ENCODE measurements around the gene LTBR.

LTBR gene

DNA sequence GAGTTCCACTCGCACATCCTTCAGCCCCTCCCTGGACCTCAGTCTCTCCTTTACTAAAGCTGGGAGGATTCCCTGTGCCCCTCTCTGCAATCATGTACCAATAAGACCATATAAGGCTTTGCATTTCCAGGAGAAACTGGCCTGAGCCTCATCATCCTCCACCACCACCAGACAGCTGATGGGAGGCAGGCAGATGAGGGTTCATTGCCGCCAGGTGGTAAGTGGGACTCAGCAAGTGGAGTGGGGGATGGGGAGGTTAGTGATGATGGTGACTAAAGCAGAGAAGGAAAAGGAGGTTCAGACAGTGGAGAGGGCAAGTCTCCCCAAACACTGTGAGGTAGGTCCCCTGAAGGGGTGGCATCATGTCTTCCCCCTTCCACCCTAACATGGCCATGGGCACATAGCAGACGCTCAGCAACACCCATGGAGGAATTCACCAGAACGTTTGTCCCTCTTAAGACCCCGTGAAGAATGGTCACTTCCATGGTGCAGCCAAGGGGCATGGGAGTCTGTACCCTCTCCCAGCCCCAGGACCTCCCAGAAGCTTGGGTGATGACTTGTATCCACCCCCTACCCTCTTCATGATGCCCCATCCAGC, 37.6 kb upstream of the LTBR start:
- in situ Hi-C loops (cut with HindIII; ENCODE audit: low sequenced_read_pairs): no loop called here

DNA sequence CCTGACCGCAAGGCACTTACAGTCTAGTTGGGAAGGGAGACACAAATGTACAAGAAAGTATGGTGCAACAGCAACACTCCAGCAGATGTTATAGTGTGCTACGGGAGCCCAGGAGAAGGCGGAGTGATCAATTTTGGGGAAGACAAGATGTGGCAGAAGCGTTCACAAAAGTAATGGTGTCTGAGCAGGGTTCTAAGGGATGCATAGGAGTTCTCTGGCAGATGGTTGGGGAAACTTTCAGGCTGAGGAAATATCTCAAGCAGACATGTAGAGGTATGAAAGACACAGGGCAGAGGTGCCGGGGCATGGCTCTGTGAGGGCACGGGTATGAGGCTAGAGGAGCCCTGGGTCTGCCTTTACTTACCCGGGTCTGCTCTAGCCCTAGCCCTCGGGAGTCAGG, 37.0 kb upstream of the LTBR start:
- in situ Hi-C loops (cut with HindIII; ENCODE audit: low sequenced_read_pairs): no loop called here

DNA sequence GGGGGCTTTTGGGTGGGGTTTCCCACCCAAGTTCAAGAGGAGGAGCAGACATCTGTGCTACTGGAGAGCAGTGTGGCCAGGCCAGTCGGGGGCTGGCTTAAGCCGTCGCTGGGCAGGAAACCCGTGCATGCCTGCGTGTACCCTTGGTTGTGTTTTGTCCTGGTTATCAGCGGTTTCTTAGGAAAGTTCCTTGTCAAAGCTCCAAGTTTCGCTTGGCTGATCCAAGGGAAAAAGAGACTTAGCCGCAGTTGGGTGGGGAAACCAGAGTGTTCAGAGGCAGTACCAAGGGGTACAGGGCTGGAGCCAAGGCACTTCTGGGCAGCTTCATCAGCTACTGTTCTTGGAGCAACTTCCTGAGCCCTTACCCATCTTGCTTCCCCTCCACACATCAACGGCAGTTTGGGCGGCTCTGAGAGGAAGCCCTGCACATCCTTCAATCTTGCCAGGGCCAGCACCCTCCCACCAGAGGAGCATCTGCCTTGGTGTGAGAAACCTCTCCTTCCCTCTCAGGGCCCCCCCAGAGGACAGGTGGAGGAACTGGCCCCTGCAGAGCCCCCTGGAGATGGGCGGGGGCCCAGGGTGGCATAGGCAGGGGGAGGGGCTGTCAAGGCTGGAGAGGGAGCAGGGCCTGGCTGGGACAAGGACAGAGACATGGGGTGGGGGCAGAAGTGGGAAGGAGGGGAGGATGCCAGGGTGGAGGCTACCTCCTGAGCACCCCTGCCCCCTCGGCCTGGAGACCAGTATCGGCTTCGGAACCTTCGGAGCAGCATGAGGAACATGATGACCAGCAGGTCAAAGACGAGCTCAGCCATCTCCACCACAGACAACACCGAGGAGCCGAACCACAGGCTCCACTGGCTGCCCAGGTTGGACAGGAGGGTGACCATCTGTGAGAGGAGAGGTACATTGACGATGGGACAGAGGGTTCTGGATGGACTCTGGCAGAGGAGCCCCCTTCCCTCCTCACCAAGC, 36.3 kb upstream of the LTBR start:
- in situ Hi-C loops (cut with HindIII; ENCODE audit: low sequenced_read_pairs): no loop called here

DNA sequence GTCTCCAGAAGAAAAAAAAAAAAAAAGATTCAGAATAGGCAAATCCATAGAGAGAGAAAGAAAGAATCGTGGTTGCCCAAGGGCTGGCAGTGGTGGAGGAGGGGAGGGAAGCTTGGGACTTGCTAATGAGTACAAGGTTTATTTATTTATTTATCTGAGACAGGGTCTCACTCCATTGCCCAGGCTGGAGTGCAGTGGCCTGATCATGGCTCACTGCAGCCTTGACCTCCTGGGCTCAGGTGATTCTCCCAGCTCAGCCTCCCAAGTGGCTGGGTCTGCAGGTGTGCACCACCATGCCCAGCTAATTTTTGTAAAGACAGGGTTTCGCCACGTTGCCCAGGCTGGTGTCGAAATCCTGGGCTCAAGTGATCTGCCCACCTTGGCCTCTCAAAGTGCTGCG, 32.3 kb upstream of the LTBR start:
- in situ Hi-C loops (cut with HindIII; ENCODE audit: low sequenced_read_pairs): no loop called here

DNA sequence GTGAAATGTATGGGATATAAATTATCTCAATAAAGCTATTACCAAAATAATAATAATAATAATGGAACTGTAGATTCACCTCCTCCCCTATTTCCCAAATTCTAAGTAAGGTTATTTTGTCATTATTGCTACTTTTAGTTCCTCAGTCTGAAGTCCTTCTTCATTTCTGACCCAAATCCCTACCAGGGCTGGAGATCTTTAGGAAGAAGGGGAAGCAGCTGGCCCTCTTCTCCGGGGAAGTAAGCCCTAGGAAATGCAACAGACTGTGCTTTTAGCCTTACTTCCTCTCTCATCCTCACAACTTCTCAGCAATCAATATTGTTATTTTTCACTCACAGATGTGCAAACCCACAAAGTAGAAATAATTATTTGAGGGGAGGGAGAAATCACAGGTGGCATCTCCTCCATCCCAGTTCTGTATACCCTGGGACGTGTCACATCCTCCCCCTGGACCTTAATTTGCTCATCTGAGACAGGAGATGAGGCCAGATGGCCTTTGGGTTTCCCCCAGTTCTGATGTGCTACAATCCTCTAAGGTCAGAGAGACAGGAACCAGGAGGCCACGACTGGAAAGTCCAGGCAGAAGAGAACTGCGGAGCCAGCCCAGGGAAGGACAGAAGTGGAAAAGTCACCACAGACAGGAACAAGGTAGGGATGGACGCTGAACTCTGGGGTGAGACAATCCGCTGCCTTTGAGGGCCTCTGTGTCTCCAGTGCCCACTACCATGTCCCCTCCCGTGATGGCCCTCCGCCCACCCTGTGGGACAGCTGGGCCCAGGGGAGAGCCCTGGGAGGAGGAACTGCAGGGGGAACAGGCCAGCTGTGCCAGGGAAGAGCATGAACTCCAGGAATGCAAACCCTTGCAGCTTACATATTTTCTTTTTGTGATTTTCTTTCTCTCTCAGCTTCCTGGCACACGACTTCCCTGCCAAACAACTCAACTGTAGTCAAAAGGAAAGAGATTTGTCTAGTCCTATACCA, 31.5 kb upstream of the LTBR start:
- in situ Hi-C loops (cut with HindIII; ENCODE audit: low sequenced_read_pairs): no loop called here

DNA sequence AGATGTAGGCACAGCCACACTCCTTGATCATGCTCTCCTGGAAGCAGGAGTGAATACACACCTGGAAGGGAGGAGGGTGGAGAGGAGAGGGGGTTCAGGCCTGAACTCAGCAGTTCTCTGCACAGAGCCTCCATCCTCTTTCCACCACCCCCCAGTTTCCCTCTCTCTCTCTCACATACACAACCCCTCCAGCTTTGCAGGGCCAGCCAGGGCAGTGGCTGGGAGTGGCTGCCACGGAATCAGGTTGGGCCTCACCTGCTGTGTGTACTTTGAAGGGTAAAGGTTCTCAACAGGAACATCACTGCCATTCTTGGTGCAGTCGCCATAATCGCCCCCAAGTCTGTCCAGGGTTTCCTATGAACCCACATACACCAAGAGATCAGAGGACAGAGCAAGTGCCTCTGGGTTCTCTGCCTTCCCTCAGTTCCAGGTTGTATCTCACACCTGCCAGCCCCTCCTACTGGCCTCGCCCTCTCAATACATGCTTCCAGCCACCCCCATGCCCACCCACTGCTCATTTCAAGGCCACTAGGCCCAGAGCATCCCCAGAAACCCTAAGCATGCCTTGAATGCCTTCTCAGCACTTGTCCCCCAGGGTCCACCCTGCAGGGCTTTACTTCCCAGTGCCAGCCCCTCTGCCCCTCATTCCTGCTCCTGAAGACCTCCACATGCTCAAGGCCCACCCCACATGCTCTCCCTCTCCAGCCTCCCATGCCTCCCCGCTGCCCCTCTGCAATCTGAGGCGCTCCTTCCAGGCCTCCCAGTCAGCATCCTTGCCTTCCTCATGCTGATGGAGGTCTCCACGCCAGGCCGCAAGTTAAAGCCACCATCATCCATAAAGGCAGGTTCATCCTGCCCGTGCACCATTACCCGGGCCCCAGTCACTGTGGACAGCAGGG, 29.2 kb upstream of the LTBR start:
- in situ Hi-C loops (cut with HindIII; ENCODE audit: low sequenced_read_pairs): no loop called here

DNA sequence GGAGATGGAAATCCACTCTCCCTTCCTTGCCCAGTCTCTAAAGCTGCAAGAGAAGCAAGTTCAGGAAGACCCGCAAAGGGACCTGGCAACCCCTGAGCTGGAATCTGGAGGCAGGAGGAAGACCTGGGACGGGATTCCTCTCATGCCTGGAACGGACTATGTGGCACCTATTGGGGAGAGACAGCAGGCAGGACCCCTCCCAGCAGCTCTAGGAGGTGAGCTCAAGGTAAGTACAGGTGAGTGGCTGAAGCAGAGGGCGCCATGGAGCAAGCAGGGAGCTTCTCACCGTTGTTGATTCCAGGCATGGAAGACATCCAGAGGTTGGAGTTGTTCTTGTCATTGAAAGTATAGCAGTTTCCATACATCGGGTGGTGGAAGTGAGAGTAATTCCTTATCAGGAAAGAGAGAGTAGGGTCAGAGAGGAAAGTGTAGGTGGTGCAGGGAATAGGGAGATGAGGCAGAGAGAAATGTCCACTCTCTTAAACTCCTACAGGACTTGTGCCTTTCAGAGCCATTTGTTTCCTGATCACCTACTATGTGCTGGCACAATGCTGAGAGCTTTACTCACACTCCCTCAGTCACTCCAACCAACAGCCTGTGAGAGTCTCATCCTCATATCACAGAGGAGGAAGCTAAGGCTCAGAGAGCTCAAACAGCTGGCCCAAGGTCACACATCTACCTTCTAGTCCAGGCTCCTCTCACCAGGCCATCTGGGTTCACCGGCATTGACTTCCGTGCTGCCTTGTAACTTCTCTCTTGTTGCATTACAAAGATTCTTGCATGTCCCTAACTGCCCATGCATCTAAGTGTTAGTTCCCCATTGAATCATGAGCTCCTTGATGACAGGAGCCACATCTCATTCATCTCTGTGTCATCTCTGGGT, 28.2 kb upstream of the LTBR start:
- in situ Hi-C loops (cut with HindIII; ENCODE audit: low sequenced_read_pairs): no loop called here

DNA sequence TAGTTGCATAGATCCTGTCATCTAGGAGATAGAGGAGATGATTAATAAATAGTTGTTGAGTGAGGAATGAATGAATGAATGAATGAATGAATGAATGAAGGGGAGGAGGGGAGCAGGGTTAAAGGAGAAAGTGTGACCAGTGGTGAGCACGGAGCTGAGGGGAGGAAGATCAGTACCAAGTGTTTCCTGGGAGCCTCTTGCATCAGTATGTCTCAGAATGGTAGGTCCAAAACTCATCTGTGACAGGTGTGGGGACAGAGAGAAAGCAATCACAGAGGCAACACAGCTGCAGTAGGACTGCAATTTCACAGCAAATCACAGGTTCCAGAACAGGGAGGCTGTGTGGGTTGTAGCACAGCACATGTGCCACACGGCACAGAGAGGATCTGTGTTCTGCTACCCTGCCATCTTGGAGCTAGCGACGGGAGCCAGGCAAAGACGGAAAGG, 27.6 kb upstream of the LTBR start:
- in situ Hi-C loops (cut with HindIII; ENCODE audit: low sequenced_read_pairs): no loop called here

DNA sequence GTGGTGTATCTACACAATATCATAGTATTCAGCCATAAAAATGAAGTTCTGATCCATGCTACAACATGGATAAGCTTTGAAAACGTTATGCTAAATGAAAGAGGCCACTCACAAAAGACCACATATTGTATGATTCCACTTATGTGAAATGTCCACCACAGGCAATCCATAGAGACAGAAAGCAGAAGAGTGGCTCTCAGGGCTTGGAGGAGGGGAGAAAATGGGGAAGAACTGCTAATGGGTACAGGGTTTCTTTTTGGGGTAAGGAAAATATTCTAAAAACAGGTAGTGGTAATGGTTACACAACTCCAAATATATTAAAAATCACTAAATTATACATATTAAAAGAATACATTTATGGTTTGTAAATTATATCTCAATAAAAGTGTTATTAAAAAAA, 25.1 kb upstream of the LTBR start:
- in situ Hi-C loops (cut with HindIII; ENCODE audit: low sequenced_read_pairs): no loop called here

DNA sequence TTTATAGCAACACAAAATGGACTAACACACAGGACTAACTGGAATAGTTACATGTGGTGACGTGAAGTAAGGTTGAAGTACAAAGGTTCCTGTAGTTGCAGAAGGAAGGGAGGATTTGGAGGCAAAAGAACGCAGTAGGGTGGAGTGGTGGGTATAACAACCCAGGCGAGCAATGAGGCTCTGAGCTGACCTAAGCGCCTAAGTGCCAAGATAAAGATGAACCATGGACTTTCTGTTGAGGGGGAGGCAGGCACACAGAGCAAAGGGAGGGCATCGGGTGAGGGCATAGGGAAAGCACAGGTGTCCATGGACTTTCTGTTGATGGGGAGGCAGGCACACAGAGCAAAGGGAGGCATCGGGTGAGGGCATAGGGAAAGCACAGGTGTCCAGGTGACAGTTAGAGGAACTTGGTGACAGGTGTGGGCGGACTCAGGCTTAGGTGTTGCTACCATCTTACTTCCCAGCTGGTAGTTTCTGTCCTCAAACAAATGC, 23.8 kb upstream of the LTBR start:
- in situ Hi-C loops (cut with HindIII; ENCODE audit: low sequenced_read_pairs): no loop called here

DNA sequence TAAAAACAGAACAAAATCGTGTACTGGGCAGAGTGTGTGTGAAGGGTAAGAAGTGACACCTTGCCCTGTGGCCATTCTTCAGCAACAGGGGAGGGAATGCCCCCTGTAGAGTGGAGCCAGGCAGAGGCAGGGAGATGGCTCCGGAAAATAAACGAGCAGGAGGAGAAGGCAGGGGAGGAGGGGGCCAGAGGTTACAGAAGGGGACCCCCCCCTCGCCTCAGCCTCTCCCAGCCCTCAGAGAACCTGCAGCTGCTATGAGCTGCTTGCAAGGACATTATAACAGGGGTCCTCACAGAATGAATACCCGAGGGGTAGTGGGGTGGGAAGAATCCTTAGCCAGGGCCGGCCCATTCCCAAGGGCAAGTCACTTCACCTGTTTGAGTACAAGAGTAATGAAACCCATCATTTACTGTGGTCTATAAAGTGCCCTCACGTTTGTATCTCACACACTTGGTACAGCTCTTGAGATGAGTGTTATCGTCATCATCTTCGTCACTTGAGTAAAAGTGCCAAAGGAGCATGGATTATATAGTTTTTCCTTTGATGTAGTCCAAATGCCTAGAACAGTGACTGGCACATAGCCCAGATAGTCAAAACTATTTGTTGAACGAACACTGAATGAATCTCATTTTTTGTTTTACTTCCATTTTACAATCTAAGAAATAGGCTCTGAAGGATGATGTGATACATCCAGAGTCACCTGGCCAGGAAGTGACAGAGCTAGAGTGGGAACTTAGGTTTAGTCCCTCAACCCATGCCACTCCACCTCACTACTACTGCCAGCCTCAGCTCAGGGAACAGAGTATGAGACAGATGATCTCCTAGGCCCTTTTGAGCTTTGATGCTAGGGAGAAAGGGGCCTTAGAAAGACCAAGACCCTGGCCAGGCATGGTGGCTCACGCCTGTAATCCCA, 23.1 kb upstream of the LTBR start:
- in situ Hi-C loops (cut with HindIII; ENCODE audit: low sequenced_read_pairs): no loop called here

DNA sequence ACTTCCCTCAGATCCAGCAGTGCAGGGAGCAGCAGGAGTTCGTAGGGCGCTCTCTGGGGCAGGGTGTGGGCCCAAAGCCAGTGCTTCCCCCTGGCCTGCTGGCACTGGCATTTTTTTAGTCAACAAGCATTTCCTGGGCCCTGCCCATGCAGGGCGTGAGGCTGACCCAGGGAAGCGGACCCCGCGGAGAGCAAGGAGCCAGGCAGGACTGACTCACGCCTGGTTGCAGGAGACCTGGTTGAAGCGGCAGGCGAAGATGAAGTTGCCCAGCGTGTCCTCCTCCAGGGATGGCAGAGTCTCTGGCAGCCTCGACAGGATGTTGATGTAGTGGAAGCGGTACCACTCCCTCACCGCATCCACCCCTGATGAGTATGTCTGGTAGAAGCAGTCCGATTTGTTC, 22.1 kb upstream of the LTBR start:
- in situ Hi-C loops (cut with HindIII; ENCODE audit: low sequenced_read_pairs): no loop called here

DNA sequence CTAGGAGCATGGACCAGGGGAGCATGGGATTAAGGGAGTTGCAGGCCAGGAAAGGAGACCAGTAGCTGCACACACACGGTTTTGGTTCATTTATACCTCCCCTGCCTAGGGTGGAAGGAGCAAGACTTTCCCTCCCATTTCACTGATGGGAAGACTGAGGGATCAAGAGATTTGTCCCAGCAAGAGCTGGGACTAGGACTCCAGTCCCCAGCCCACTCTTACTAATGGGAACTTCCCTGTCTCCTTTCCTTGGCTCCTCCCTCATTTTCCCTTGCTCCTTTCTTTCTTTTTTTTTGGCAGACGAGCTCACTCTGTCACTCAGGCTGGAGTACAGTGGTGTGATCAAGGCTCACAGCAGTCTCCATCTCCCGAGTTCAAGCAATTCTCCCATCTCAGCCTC, 21.6 kb upstream of the LTBR start:
- in situ Hi-C loops (cut with HindIII; ENCODE audit: low sequenced_read_pairs): no loop called here

DNA sequence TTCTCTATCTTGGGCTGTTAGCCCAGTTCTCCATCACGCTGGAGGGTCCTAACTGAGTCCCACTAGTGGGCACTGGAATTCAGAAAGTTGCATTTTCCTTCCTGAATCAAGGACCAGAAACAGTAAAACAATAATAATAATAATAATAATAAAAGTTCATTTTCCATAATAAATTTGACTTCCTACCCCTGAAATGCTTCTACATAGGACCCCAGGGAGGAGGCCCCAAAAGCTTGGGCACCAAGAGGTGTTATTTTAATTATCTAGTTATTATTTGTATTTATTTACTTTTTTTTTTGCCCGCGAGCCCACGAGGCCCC, 21.0 kb upstream of the LTBR start:
- in situ Hi-C loops (cut with HindIII; ENCODE audit: low sequenced_read_pairs): no loop called here

DNA sequence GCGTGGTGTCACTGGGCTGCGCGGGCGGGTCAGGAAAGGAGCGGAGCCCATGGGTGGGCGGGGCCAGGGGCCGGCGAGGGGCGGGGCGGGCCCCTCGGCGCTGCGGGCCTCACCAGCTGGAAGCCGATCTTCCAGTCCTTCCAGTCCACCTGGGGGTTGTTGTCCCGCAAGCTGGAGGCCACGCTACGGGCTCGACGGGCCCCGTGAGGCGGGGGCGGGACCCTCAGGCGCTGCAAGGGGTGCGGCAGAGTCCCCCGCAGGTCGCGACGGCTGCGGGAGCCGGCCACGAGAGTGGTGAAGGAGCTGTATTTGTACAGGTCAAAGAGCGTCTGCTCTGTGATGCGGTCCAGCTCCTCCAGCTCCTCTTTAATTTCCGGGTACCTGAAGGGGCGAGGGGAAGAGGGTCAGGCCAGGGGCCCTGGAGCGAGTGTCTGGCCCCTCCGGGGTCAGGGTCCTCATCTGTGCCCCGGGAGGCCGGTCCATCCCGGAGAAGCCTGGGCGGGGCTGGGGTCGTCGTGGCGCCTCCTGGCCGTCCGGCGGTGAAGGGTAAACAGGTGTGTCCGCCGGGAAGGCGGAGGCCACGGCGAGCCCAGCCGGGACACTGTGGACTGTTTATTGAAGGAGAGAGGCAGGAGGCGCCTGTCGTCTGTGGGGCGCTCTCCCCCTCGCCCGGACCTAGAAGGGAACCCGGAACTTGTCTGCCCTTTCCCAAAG, 20.5 kb upstream of the LTBR start:
- in situ Hi-C loops (cut with HindIII; ENCODE audit: low sequenced_read_pairs): no loop called here

DNA sequence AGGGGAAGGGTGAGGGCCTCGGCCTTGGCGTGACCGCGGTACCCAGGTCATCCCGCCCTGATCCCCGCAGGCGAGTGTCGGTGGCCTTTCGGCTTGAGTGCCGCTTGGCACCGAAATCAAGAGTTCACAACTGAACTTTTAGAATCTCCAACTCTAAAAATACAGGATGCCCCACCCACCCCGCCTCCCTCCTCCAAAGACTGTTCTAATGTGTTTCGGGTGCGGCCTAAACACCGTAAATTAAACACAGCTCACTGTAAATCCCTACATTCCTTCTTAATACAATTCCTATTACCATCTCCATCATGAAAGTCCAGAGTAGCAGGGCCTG, 20.0 kb upstream of the LTBR start:
- in situ Hi-C loops (cut with HindIII; ENCODE audit: low sequenced_read_pairs): no loop called here

DNA sequence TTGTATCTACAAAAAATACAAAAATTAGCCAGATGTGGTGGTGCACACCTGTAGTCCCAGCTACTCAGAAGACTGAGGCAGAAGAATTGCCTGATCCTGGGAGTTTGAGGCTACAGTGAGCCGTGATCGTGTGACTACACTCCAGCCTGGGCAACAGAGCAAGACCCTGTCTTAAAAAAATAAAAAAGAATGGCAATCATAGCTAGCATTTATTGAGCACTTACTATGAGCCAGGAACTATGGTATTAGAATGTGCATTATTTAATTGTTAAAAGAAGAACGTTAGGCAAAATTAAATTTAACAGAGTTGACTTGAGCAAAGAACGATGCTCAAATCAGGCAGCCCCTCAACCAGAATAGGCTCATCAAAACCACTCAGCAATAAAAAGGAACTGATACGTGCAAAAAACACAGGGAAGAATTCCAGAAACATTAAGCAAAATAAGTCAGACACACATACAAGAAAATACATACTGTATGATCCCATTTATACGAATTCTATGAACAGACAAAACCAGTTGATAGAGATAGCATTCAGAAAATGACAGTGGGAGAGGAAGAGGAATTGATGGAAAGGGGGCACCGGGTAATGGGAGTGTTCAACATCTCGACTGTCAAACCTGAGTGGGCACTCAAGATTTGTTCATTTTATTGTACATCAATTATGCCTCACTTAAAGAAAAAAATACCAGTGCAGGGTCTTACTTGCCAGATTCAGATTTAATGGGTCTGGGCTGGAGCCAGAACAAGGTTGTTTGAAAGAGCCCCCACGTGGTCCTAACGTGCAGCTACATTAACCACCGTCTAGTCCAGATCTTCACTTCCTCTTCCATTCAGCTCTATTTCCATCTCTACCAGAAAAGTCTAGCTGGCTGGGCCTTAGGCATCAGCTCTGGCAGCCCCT, 16.6 kb upstream of the LTBR start:
- in situ Hi-C loops (cut with HindIII; ENCODE audit: low sequenced_read_pairs): no loop called here

Data from endothelial cell of hepatic sinusoid (primary cell).